Measurements from ENCODE around the gene CRLF1. TPM values are rescaled to one million over a fixed set of nuclear protein-coding genes. Genes with fewer than 3 reads are reported as not detected.

Gene CRLF1
- total and polyA plus RNA-seq, 4 experiments from 2014 or later, result 0.70 TPM; not detected in 3

GRCh38 chr19:18589380-18590272, 17.0 kb downstream of the CRLF1 start:
- Mint-ChIP-seq H3K4me1 (peaks cover 22 to 50% (median 37%) of the 10 kb centered on the region in 4 donors), H3K27me3 (no peaks in the 10 kb centered on the region), H3K36me3 (peaks cover 0 to 6% of the 10 kb centered on the region in 2 donors), H3K9me3 (no peaks in the 10 kb centered on the region), H3K4me3 (peak overlapping the region; percentile 82 to 93 (median 89)), H3K27ac (peak overlapping the region; percentile 83 to 96 (median 92))
- peaks cover 4% of the 10 kb centered on the region for H3K36me3 ChIP-seq (ENCODE audit: insufficient read depth, low read length)
- peak in 4 of 5 donors; percentile 44 to 80 (median 76) for DNase-seq
- peaks cover 39% of the 10 kb centered on the region for H3K4me1 ChIP-seq (ENCODE audit: insufficient read depth, low read length)
- peak overlapping the region; percentile 47 to 79 for H3K4me3 ChIP-seq (ENCODE audit: low read length in 2 of 2)
- intact Hi-C loops (cut with micrococcal nuclease), result loop anchor here (1.0 to 5.0 kb wide), 5 partner anchors 45 to 330 kb away; partner anchors contain the start of genes COPE and DDX49
- ChIA-PET POLR2A (ENCODE audit: partially characterized antibody) (interaction anchor here (0.6 to 6.3 kb wide), 33 partner anchors 13 to 842 kb away, joined by 3 to 122 read pairs (median 6); partner anchors contain the start of genes COPE, DDX49, ELL and FKBP8), CTCF (ENCODE audit: partially characterized antibody) (interaction anchor here (0.9 to 4.9 kb wide), 32 partner anchors 9 to 269 kb away, joined by 3 to 58 read pairs (median 5); partner anchors contain the start of genes ELL, FKBP8, KXD1 and TMEM59L)
- H3K27me3 ChIP-seq (ENCODE audit: insufficient read depth, low read length), result no peaks in the 10 kb centered on the region
- H3K27ac ChIP-seq (ENCODE audit: low read depth, low read length), result peak overlapping the region; percentile 67
- H3K9me3 ChIP-seq (ENCODE audit: control insufficient read depth in 1 of 2, low read length in 2 of 2), result no peaks in the 10 kb centered on the region

- DNase-seq, result peak; percentile 86 to 95 (median 87)
- Histone ChIP-seq H3K4me1 (ENCODE audit: insufficient read depth, low read length) (peaks cover 36% of the 10 kb centered on the region), H3K9me3 (ENCODE audit: control insufficient read depth in 1 of 2, low read length in 2 of 2) (no peaks in the 10 kb centered on the region), H3K36me3 (ENCODE audit: insufficient read depth, low read length) (peaks cover 4% of the 10 kb centered on the region), H3K27ac (ENCODE audit: low read depth, low read length) (peak within 1 kb of the TSS; percentile 67), H3K4me3 (ENCODE audit: low read length in 2 of 2) (peak within 1 kb of the TSS; percentile 47 to 79), H3K27me3 (ENCODE audit: insufficient read depth, low read length) (no peaks in the 10 kb centered on the region)
- ChIA-PET CTCF (ENCODE audit: partially characterized antibody) (interaction anchor here (0.9 to 4.9 kb wide), 35 partner anchors 8 to 270 kb away, joined by 3 to 58 read pairs (median 5); partner anchors contain the start of genes ELL, FKBP8, KXD1 and TMEM59L), POLR2A (ENCODE audit: partially characterized antibody) (interaction anchor here (0.7 to 6.3 kb wide), 39 partner anchors 10 to 841 kb away, joined by 3 to 122 read pairs (median 5); partner anchors contain the start of genes COPE, DDX49, ELL and FKBP8)
- Mint-ChIP-seq H3K4me1 (peaks cover 21 to 48% (median 35%) of the 10 kb centered on the region in 4 donors), H3K4me3 (peak within 1 kb of the TSS; percentile 82 to 93 (median 89)), H3K27ac (peak within 1 kb of the TSS; percentile 83 to 96 (median 92)), H3K27me3 (no peaks in the 10 kb centered on the region), H3K36me3 (peaks cover 0 to 6% of the 10 kb centered on the region in 2 donors), H3K9me3 (no peaks in the 10 kb centered on the region)
- intact Hi-C loops (cut with micrococcal nuclease), result loop anchor here (1.0 to 5.0 kb wide), 6 partner anchors 17 to 331 kb away; partner anchors contain the start of genes COPE, DDX49 and UBA52
These were observed 17.8 kb downstream of the CRLF1 start, which contains the start of gene REX1BD for GRCh38 chr19:18588611-18589379. Gene REX1BD (plus strand): TSS chr19:18588798. CDS start chr19:18588802, 4 bp downstream.

GRCh38 chr19:18587962-18588610, 18.5 kb downstream of the CRLF1 start:
- POLR2A ChIA-PET (ENCODE audit: partially characterized antibody), result interaction anchor here (0.8 to 6.3 kb wide), 32 partner anchors 10 to 841 kb away, joined by 3 to 122 read pairs (median 6); partner anchors contain the start of genes COPE, CRLF1, DDX49 and ELL
- H3K4me1 Mint-ChIP-seq, result peaks cover 18 to 43% (median 32%) of the 10 kb centered on the region in 4 donors
- intact Hi-C loops (cut with micrococcal nuclease), result loop anchor here (1.0 to 5.0 kb wide), 2 partner anchors 17 to 111 kb away; partner anchors contain the start of gene UBA52
- H3K9me3 Mint-ChIP-seq, result no peaks in the 10 kb centered on the region
- no peak for DNase-seq
- Histone ChIP-seq H3K36me3 (ENCODE audit: insufficient read depth, low read length) (peaks cover 4% of the 10 kb centered on the region), H3K9me3 (ENCODE audit: control insufficient read depth in 1 of 2, low read length in 2 of 2) (no peaks in the 10 kb centered on the region), H3K27me3 (ENCODE audit: insufficient read depth, low read length) (no peaks in the 10 kb centered on the region), H3K4me1 (ENCODE audit: insufficient read depth, low read length) (peaks cover 34% of the 10 kb centered on the region), H3K4me3 (ENCODE audit: low read length in 2 of 2) (peak overlapping the region; percentile 47 to 79), H3K27ac (ENCODE audit: low read depth, low read length) (peak overlapping the region; percentile 67)
- H3K27me3 Mint-ChIP-seq, result no peaks in the 10 kb centered on the region
- peak overlapping the region; percentile 82 to 93 (median 88) for H3K4me3 Mint-ChIP-seq
- peak overlapping the region; percentile 80 to 96 (median 92) for H3K27ac Mint-ChIP-seq
- CTCF ChIA-PET (ENCODE audit: partially characterized antibody), result interaction anchor here (0.9 to 4.9 kb wide), 22 partner anchors 14 to 319 kb away, joined by 3 to 58 read pairs (median 7); partner anchors contain the start of genes ELL, FKBP8, KXD1 and UBA52
- H3K36me3 Mint-ChIP-seq, result peaks cover 0 to 5% of the 10 kb centered on the region in 2 donors

GRCh38 chr19:18587561-18587960, 19.0 kb downstream of the CRLF1 start:
- peaks cover 18 to 43% (median 32%) of the 10 kb centered on the region in 4 donors for H3K4me1 Mint-ChIP-seq

GRCh38 chr19:18586306-18586705, 20.3 kb downstream of the CRLF1 start:
- Mint-ChIP-seq H3K27ac (peak overlapping the region in 1 of 7 donors; percentile 57), H3K36me3 (peaks cover 0 to 3% of the 10 kb centered on the region in 2 donors), H3K27me3 (no peaks in the 10 kb centered on the region), H3K4me3 (peak overlapping the region in 2 of 8 donors; percentile 25 to 33), H3K9me3 (no peaks in the 10 kb centered on the region), H3K4me1 (peaks cover 18 to 43% (median 32%) of the 10 kb centered on the region in 4 donors)
- no peak overlapping the region for H3K27ac ChIP-seq (ENCODE audit: low read depth, low read length)
- H3K4me1 ChIP-seq (ENCODE audit: insufficient read depth, low read length), result peaks cover 34% of the 10 kb centered on the region
- H3K27me3 ChIP-seq (ENCODE audit: insufficient read depth, low read length), result no peaks in the 10 kb centered on the region
- no peaks in the 10 kb centered on the region for H3K9me3 ChIP-seq (ENCODE audit: control insufficient read depth in 1 of 2, low read length in 2 of 2)
- intact Hi-C loops (cut with micrococcal nuclease), result loop anchor here (5.0 kb wide), 1 partner anchor 109 kb away; no protein-coding TSS in a partner anchor
- POLR2A ChIA-PET (ENCODE audit: partially characterized antibody), result interaction anchor here (0.6 to 6.3 kb wide), 8 partner anchors 10 to 307 kb away, joined by 3 to 122 read pairs (median 4); partner anchors contain the start of genes FKBP8, KXD1 and UBA52
- CTCF ChIA-PET (ENCODE audit: partially characterized antibody), result interaction anchor here (1.1 to 4.5 kb wide), 6 partner anchors 8 to 333 kb away, joined by 3 to 53 read pairs (median 5); partner anchors contain the start of genes COPE, DDX49, KXD1 and UBA52
- no peak overlapping the region for H3K4me3 ChIP-seq (ENCODE audit: low read length in 2 of 2)
- H3K36me3 ChIP-seq (ENCODE audit: insufficient read depth, low read length), result peaks cover 4% of the 10 kb centered on the region
- DNase-seq, result no peak

More at GRCh38 chr19:18587561-18587960, 19.0 kb downstream of the CRLF1 start:
- H3K4me1 ChIP-seq (ENCODE audit: insufficient read depth, low read length), result peaks cover 34% of the 10 kb centered on the region
- H3K9me3 Mint-ChIP-seq, result no peaks in the 10 kb centered on the region
- H3K9me3 ChIP-seq (ENCODE audit: control insufficient read depth in 1 of 2, low read length in 2 of 2), result no peaks in the 10 kb centered on the region
- H3K4me3 Mint-ChIP-seq, result peak overlapping the region in 6 of 8 donors; percentile 5 to 93 (median 42)
- H3K4me3 ChIP-seq (ENCODE audit: low read length in 2 of 2), result no peak overlapping the region
- intact Hi-C loops (cut with micrococcal nuclease), result loop anchor here (5.0 kb wide), 1 partner anchor 110 kb away; no protein-coding TSS in a partner anchor
- peak overlapping the region; percentile 67 for H3K27ac ChIP-seq (ENCODE audit: low read depth, low read length)
- peaks cover 4% of the 10 kb centered on the region for H3K36me3 ChIP-seq (ENCODE audit: insufficient read depth, low read length)
- H3K27me3 ChIP-seq (ENCODE audit: insufficient read depth, low read length), result no peaks in the 10 kb centered on the region
- H3K36me3 Mint-ChIP-seq, result peaks cover 0 to 5% of the 10 kb centered on the region in 2 donors
- CTCF ChIA-PET (ENCODE audit: partially characterized antibody), result interaction anchor here (0.7 to 4.9 kb wide), 16 partner anchors 15 to 318 kb away, joined by 3 to 58 read pairs (median 8); partner anchors contain the start of genes ELL, FKBP8, KXD1 and UBA52
- POLR2A ChIA-PET (ENCODE audit: partially characterized antibody), result interaction anchor here (0.8 to 6.3 kb wide), 15 partner anchors 9 to 504 kb away, joined by 3 to 122 read pairs (median 6); partner anchors contain the start of genes COPE, CRLF1, DDX49 and ELL
- no peaks in the 10 kb centered on the region for H3K27me3 Mint-ChIP-seq
- no peak for DNase-seq
- H3K27ac Mint-ChIP-seq, result peak overlapping the region in 6 of 7 donors; percentile 43 to 93 (median 84)
